NB4 (cell line): Measurements from ENCODE around the gene TTC38.

Source experiments
- DNase-seq: peaks from one replicate; pipeline ENCODE4 v3.0.0; 2010; ENCODE audit warnings: low read depth
- H3K4me3 ChIP-seq: one replicate; pipeline ENCODE4 v1.5.1; 2011; ENCODE audit warnings: mild to moderate bottlenecking, low read depth, low read length, moderate library complexity
- CTCF ChIP-seq: IDR thresholded peaks from one replicate; pipeline ENCODE4 v1.5.1; 2012; ENCODE audit warnings: low read depth, low read length
- MAX ChIP-seq: IDR thresholded peaks from 2 replicates; pipeline ENCODE4 v1.6.1; 2011; ENCODE audit warnings: low read depth, low read length
- MYC ChIP-seq: IDR thresholded peaks from 2 replicates; pipeline ENCODE4 v1.6.1; 2011; ENCODE audit warnings: low read depth, low read length
- POLR2A ChIP-seq: IDR thresholded peaks from 2 replicates; pipeline ENCODE4 v1.6.1; 2011; ENCODE audit warnings: mild to moderate bottlenecking; ENCODE audit not compliant: insufficient read length; ENCODE audit errors: extremely low read depth

Gene TTC38

GRCh38 chr22:46237453-46238124 is 30.2 kb upstream of the TTC38 start:
- no peak for DNase-seq
- TF ChIP-seq MYC (no peak), MAX (no peak), POLR2A (no peak), CTCF (no peak)
- H3K4me3 ChIP-seq = no peak overlapping the region

GRCh38 chr22:46238541-46238940 is 29.3 kb upstream of the TTC38 start:
- TF ChIP-seq POLR2A (no peak), MAX (no peak), MYC (no peak), CTCF (no peak)
- no peak for DNase-seq
- H3K4me3 ChIP-seq = no peak overlapping the region

GRCh38 chr22:46239261-46240048 is 28.4 kb upstream of the TTC38 start:
- no peak for DNase-seq
- no peak for TF ChIP-seq POLR2A
- H3K4me3 ChIP-seq = no peak overlapping the region

GRCh38 chr22:46240073-46240472 is 27.7 kb upstream of the TTC38 start:
- H3K4me3 ChIP-seq = no peak overlapping the region
- no peak for TF ChIP-seq MAX
- TF ChIP-seq MYC = no peak
- no peak for TF ChIP-seq POLR2A
- TF ChIP-seq CTCF = no peak
- DNase-seq = no peak

GRCh38 chr22:46240506-46240905 is 27.3 kb upstream of the TTC38 start:
- no peak overlapping the region for H3K4me3 ChIP-seq
- no peak for DNase-seq
- TF ChIP-seq MYC = no peak
- no peak for TF ChIP-seq MAX
- TF ChIP-seq POLR2A = no peak
- TF ChIP-seq CTCF = no peak

- no peak overlapping the region for H3K4me3 ChIP-seq
- TF ChIP-seq MYC = no peak
- TF ChIP-seq MAX = no peak
- no peak for TF ChIP-seq POLR2A
- TF ChIP-seq CTCF = no peak
- no peak for DNase-seq
Observed at GRCh38 chr22:46240907-46241306, 26.9 kb upstream of the TTC38 start.
